Hindlimb muscle (tissue), 1 donor: ENCODE data around the gene MMP15. TPM values are rescaled to one million over a fixed set of nuclear protein-coding genes. Genes with fewer than 3 reads are reported as not detected.

Source experiments
- DNase-seq: peaks from one replicate; pipeline ENCODE4 v3.0.0-alpha.2; 2013
- polyA plus RNA-seq: library from polyadenylated mRNA; unstranded; fragments of 120-200 nt; gene quantifications from one replicate; pipeline ENCODE4 v1.2.1, GENCODE V29; 2013; ENCODE audit not compliant: insufficient read length

MMP15 gene
- polyA plus RNA-seq, 1 donor: 29.5 TPM

GRCh38 chr16:58035356-58036170, 10.0 kb downstream of the MMP15 start:
- no peak for DNase-seq

- DNase-seq: no peak
These were observed 11.4 kb downstream of the MMP15 start for GRCh38 chr16:58036943-58037342.

- DNase-seq: no peak
These were observed 12.0 kb downstream of the MMP15 start for GRCh38 chr16:58037365-58038057.

DNA sequence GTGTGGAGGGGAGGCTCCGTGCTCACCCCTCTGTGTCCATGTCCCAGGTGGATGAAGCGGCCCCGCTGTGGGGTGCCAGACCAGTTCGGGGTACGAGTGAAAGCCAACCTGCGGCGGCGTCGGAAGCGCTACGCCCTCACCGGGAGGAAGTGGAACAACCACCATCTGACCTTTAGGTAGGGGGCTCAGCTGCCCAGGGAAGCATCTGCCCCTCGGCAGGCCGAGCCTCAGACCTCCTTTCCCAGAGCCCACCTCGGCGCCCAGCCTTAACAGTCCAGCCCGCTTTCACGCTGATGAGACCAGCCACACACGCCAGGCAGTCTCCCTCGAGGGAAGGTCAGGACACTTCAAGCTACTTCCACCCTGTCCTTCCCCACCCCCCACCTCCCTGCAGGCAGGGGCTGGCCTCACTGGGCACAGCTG, 12.7 kb downstream of the MMP15 start:
- no peak for DNase-seq

GRCh38 chr16:58039829-58040495, 14.4 kb downstream of the MMP15 start:
- DNase-seq: no peak

DNA sequence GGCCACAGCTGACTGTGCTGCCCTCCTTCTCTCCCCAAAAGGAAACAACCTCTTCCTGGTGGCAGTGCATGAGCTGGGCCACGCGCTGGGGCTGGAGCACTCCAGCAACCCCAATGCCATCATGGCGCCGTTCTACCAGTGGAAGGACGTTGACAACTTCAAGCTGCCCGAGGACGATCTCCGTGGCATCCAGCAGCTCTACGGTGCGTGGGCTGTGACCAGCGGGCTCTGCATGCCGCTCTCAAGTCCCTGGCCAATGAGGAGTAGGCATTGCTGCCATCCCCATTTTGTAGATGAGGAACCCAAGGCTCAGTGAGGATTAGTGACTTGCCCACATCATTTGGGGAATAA, 14.9 kb downstream of the MMP15 start:
- DNase-seq: no peak

- no peak for DNase-seq
These were observed 15.5 kb downstream of the MMP15 start for GRCh38 chr16:58040945-58041627.

DNA sequence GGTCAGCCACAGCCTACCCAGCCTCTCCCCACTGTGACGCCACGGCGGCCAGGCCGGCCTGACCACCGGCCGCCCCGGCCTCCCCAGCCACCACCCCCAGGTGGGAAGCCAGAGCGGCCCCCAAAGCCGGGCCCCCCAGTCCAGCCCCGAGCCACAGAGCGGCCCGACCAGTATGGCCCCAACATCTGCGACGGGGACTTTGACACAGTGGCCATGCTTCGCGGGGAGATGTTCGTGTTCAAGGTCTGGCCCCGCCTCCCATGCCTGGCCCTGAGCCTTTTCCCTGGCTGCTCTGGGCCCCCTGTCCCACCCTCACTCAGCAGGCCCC, 16.0 kb downstream of the MMP15 start:
- DNase-seq: no peak

- DNase-seq: no peak
These were observed 16.7 kb downstream of the MMP15 start for GRCh38 chr16:58042001-58042885.

DNA sequence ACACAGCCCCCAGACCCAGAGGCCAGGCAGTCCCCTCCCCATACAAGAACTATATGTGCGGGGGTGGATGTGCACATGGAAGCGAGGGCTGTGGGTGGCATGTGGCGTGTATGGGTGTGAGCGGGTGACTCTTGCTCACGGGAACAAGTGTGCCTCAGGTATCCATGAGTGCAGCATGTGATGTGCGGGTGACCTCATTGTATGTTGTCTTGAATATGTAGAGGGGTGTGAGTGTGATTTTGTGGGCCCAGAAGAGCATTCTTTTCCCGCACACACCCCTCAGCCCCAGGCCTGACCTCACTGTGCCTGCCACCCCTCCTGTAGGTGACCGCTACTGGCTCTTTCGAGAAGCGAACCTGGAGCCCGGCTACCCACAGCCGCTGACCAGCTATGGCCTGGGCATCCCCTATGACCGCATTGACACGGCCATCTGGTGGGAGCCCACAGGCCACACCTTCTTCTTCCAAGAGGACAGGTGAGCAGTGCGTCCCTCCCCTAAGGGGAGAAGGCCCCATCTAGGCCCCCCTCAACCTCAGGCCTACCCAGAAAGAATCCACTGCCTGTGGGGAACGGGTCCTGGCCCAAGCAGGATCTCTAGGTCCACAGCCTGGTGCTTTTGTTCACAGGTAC, 17.4 kb downstream of the MMP15 start:
- DNase-seq: no peak

GRCh38 chr16:58043571-58044155, 18.1 kb downstream of the MMP15 start:
- DNase-seq: no peak

DNA sequence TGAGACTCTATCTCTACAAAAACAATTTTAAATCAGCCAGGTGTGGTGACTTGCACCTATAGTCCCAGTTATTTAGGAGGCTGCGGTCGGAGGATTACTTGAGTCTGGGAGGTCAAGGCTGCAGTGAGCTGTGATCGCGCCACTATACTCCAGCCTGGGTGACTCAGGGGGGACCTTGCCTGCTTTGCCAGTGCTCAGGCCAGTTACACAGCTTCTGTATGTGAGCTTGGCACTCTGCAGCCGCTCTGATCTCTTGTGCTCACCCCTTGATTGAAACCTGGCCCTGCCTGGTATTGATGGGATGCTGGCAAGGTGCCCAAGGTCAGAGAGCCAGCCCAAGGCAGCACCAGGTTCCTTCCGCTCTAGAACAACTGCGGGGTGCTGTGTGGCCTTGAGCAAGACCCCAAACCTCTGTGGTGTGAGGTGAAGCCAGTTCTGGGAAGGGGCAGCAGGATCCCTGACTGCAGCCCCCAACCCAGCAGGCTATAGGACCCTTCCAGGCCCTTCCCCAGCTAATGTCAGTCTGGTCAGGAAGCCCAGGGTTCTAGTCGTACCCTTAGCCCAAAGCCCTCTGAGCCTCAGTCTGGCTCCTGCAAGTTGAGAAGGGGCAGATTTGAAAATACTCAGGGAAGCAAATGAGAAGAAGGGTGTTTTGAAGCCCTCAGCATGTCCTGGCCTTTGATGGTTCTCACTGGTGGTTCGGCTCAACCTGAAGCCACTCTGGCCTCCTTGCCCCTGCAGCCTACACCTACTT, 18.9 kb downstream of the MMP15 start:
- DNase-seq: no peak

GRCh38 chr16:58045096-58045495, 19.5 kb downstream of the MMP15 start:
- no peak for DNase-seq

DNA sequence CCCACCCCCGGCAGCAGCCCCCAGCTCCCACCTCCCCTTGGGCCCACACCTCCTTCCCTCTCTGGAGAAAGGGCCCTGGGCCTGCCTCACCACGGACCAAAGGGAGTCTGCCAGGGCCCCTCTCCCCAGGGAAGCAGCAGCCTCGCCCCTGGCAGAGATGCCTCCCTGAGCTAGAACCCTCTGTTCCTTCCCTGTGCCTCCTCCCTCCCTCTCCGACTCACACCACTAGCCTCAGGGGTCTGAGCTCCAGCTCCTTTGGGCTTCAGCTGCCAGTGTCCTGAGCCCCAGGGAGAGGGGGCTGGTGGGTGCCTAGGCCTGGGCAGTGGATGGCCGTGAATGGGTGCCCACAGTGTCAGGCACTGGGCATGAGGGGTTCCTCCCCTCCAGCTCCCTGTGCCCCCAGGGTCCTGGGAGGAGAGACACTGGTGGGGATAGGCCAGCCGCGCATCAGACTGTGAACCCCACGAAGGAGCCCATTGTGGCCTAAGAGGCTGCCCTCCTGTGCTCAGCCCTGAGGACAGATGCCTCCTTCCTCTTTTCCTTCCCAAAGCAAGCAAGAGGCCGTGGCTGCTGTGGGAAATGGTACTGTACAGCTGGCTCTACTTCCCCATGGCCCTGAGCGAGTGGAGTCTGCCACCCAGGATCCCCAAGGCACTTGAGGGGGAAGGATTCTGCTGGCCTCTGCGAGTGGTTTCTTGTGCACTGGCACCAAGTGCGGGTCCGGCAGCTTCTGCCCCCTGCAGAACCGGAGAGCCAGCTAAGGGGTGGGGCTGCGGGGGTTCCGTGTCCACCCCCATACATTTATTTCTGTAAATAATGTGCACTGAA, 20.7 kb downstream of the MMP15 start:
- no peak for DNase-seq

DNA sequence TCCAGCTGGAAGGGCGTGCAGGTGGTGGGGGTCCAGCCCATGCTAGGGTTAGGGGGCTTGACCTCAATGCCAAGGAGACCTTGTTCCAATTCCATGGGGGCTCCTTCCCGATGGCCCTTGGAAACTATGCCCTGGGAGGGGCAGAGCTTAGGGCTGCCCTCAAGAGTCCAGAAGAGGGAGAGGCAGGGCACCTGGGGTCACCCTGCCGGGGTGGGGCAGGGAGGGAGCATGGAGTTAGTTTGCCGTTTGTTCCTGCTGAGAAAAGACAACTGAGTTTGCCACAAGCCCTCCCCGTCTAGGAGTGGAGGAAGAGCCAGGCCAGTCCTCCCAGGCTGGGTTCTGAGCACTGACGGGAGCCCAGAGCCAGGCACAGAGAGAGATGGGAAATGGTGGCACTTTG, 21.4 kb downstream of the MMP15 start:
- DNase-seq: no peak

DNA sequence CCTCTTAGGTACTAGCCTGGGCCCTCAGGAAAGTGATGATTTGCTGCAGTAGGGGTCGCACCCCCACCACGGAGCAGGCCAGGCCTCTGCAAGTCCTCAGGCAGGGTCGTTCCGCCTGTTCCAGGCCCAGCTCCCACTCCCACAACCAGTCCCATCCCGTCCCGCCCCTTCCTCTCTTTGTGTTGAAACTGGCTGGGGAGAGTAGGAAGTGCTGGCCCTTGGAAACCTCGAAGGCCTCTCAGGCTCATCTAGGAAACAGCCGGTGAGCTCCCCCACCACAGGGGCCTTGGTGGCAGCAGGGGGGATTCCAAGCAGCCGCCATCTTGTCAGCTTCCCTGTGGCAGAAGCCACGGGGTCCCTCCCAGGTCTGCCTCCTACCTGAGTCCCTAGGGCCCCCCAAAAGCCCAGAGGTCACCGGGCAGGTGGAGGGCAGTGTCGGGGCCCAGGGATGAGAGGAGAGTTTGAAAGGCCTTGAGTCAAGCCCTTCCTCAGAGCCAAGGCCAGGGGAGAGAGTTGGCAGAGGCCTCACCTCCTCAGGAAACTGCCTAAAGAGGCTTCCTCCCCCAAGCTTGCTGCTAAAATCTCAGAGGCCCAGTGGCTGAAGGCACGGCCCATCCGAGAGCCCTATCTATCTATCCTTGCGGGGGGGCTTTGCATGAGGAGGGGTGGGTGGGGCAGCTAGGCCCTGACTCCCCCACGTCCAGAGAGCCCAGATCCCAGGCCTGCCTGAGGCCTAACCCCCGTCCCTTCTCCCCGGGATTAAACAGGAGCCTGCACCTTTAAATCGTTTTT, 22.2 kb downstream of the MMP15 start:
- no peak for DNase-seq

GRCh38 chr16:58048494-58049231, 23.1 kb downstream of the MMP15 start:
- DNase-seq: no peak
